Endothelial cell of umbilical vein (primary cell): ENCODE data around the gene HIVEP1.

Experiments
- CTCF ChIP-seq, 2 donors: IDR thresholded peaks; 1 replicate in 1 of 2; 2 replicates in 1 of 2; pipeline ENCODE4 v1.5.1; 2011; ENCODE audit warnings: low read length in 2 of 2, mild to moderate bottlenecking in 2 of 2, moderate library complexity in 2 of 2, control low read depth in 1 of 2, inconsistent platforms in 1 of 2, low read depth in 1 of 2; ENCODE audit not compliant: insufficient read depth in 1 of 2; ENCODE audit errors: extremely low read depth in 1 of 2
- EZH2 ChIP-seq: IDR thresholded peaks from 2 replicates; pipeline ENCODE4 v1.6.1; 2012; ENCODE audit warnings: borderline replicate concordance, low read depth, mild to moderate bottlenecking, moderate library complexity, low read length, inconsistent platforms; ENCODE audit not compliant: severe bottlenecking
- FOS ChIP-seq: IDR thresholded peaks from 2 replicates; pipeline ENCODE4 v1.6.1; 2011; ENCODE audit warnings: mild to moderate bottlenecking, low read length, moderate library complexity, borderline replicate concordance; ENCODE audit not compliant: insufficient read depth
- JUN ChIP-seq: IDR thresholded peaks from 2 replicates; pipeline ENCODE4 v1.6.1; 2011; ENCODE audit warnings: borderline replicate concordance, low read depth; ENCODE audit not compliant: insufficient read length, insufficient read depth
- POLR2A ChIP-seq: IDR thresholded peaks from 2 replicates; pipeline ENCODE4 v1.6.1; 2012; ENCODE audit warnings: low read depth, mild to moderate bottlenecking, control low read depth, low read length
- POLR2AphosphoS5 ChIP-seq: IDR thresholded peaks from 2 replicates; pipeline ENCODE4 v1.6.1; 2012; ENCODE audit warnings: low read depth, mild to moderate bottlenecking, control low read depth, low read length, moderate library complexity; ENCODE audit not compliant: insufficient read depth
- TF ChIP-seq, protein P1 (sequence below): IDR thresholded peaks from 2 replicates; pipeline ENCODE4 v1.6.1; 2011; ENCODE audit not compliant: insufficient read depth, insufficient read length

DNA sequence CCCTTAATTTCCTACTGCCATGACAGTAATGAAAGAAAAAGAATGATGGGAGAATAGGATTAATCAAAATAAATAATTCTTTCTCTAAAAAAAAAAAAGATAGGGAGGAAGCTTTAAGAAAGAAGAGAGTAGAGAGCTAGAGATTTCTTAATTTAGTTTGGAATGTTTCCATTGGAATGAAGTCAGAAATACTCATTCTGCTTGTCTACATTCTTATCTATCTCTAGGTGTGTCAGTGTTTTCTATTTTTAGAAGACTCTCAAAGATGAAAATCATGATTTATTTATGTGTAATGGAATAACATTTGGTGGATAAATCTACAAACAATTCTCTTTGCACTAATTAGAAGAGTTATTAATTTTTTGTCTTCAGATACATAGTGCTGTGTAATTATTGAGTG lies 38.0 kb upstream of the HIVEP1 start:
- TF ChIP-seq POLR2A = no peak
- TF ChIP-seq CTCF (IDR thresholded peaks at IDR 0.05; ENCODE audit: extremely low read depth in 1 of 2, insufficient read depth in 1 of 2, low read depth in 1 of 2, low read length in 2 of 2) = no peak
- no peak for TF ChIP-seq POLR2AphosphoS5
- no peak for TF ChIP-seq JUN
- TF ChIP-seq EZH2 = no peak
- TF ChIP-seq, protein P1, sequence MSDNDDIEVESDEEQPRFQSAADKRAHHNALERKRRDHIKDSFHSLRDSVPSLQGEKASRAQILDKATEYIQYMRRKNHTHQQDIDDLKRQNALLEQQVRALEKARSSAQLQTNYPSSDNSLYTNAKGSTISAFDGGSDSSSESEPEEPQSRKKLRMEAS = no peak
- no peak for TF ChIP-seq FOS
